HG03103 (cell line): ENCODE results near the gene UCP3.
"Not testable (repeated sequence)": the region's sequence is repeated elsewhere in the genome, so short reads cannot be mapped to it uniquely, and the experiment has no call there.

ENCODE experiments used
- ATAC-seq: cut with Tn5 transposase; IDR thresholded peaks from one replicate; pipeline ENCODE4 v1.9.1; 2021; ENCODE audit warnings: low read depth; ENCODE audit not compliant: unreplicated experiment

UCP3 gene

DNA sequence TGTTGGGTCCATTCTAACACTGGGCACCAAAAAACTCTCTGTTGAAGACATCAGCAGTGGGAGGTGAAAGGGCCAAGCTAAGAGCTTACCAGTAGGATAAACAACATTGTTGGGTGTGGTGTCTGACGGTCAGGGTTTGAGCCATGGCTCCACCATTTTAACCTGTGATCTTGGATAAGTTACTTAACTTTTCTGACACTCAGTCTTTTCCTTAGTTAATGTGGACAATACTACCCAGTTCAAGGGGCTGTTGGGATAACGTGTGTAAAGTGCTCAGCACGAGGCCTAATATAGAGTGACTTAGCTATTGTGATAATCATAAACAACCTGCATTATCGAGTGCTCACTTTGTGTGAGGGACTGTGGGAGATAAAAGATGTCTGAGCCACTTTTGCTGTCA is 6.1 kb downstream of the UCP3 start:
- no peak for ATAC-seq

DNA sequence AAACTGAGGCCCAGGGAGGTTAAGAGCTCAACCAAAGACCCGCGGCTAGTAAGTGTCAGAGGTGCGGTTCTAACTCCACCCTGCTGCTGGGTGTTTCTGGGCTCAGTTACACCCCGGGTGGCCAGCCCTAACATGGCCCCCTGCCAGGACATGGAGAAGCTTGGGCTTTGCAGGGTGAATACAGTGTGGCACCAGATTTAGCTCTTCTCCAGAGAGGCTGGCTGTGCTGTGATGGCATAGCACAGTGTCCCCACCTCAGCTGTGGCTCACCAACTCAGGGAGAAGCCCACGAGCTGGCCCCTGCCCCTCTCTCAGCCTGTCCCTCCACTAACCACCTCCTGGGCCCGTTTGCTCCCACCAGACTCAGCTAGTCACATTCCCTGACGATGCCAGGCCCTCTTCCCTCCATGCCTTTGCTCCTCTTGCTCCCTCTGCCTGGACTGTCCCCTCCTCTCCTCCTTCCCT is 7.0 kb downstream of the UCP3 start:
- ATAC-seq, result no peak

DNA sequence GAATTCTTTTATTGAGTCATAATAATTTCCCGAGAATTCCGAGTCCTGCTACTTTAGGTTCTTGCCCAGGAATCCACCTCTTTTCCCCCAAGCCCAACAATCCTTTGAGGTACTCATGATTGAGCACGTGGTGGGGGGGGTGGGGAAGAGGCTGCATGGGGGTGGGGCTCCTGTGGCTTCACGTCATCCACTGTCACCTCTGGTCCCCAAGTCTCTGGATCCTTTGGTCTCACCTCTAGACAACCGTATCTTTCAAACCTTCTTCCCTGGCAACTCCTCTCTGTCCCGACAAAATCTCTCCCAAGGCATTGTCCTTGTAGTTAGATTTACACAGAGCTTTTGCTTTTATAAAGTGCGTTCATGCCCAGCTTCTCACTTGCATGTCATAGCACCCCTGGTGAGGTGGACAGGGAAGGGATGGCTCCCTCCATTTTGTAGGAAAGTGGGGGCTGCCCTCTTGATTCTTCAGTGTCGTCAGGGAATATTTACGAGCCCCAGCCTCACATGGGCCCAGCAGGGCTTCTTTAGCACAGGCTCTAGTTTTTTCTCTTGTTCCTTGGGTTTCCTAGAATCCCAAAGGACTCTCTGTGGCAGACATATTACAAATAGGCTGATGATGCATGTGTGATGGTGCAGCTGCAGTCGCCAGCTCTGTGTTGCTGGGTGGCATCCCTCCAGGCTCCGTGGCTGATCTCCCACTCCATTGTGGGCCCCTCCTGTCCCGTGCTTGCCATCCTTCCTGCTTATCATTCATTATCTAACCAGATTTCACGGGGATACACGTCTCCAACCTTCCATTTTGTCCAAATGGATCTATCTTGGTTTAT is 8.4 kb downstream of the UCP3 start:
- no peak for ATAC-seq

DNA sequence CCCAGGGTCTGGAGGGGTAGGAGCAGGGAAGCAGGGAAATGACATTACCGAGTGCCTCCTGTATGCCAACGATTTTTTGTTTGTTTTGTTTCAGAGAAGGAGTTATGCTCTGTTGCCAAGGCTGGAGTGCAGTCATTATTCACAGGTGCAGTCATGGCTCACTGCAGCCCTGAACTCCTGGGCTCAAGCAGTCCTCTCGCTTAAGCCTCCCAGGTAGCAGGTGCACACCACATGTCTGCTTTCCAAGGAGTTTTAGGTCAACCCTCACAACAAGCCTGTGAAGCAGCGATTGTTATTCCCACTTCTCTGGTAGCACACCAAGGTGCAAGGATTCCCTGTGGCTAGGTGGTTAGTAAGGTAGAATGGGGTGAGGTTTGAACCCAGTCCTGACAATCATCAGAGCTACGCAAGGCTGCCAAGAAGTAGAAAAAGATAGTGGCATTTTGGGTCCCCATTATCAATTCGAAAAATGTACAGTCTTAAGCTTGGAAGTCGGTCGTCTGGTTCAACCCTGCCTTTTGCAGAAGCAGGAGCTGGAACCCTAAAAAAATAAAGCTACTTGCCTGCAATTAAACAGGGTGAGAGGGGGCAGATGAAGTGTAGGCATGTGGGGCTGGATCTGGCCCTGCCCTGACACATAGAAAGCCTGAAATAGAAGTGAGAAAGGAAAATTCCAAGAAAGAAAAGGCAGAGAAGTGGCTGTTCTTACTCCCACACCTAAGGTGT is 9.1 kb downstream of the UCP3 start:
- ATAC-seq, result no peak

DNA sequence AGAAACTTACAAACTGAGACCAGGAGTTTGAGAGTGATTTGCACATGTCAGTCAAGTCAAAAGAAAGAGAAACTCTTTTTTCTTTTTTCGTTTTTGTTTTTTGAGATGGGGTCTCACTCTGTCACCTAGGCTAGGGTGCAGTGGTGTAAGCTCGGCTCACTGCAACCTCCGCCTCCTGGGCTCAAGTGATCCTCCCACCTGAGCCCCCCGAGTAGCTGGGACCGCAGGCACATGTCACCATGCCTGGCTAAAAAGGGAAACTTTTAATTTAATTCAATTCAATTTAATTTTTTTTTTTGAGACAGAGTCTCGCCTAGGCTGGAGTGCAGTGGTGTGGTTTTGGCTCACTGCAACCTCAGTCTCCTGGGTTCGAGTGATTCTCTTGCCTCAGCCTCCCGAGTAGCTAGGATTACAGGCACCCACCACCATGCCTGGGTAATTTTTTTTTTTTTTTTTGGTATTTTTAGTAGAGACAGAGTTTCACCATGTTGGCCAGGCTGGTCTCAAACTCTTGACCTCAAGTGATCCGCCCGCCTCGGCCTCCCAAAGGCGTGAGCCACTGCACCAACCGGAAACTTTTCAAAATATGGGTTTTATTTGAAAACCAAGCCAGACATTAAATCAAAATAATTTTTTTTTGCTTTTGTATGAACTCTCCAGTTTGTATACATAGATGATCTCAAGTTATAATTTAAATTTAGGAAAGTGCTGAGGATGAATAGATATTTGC is 9.9 kb downstream of the UCP3 start:
- no peak for ATAC-seq

DNA sequence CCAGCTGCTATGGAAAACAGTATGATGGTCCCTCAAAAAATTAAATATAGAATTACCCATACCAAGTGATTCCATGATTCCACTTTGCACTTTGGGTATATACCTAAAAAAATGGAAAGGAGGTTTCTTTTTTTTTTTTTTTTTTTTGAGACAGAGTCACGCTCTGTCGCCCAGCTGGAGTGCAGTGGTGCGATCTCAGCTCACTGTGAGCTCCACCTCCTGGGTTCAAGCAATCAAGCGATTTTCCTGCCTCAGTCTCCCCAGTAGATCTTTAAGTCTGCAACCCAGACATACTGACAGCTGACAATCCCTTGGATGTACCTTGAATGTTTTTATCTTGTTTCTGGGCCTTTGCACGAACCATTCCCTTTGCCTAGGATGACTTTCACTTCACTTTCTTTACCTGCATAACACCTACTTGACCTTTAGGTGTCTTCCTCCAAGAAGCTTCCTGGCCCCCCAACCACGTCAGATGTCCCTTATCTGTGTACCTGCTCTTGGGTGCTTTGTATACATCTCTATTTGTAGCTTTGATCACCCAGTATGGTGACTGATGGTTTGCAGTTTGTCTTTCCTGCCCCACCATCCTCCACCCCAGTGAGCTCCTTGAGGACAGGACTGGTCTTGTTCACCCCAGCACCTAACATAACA is 11.6 kb downstream of the UCP3 start:
- no peak for ATAC-seq

DNA sequence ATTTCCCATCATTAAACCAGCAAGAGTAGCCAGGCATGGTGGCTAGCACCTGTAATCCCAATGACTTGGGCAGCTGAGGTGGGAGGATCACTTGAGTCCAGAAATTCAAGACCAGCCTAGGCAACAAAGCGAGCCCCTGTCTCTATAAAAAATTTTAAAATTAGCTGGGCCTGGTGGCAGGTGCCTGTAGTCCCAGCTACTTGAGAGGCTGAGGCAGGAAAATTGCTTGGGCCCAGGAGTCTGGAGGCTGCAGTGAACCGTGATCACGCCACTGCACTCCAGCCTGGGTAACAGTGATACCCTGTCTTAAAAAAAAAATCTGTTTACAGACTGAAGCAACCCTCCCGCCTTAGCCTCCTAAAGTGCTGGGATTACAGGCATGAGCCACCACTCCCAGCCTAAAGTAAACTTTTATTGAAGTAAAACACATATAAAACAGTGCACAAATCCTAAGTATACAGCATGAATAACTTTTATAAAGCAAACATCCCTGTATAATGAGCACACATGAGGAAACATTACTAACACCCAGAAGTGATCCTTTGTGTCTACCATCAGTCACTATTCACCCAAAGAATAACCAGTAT is 12.6 kb downstream of the UCP3 start:
- no peak for ATAC-seq

DNA sequence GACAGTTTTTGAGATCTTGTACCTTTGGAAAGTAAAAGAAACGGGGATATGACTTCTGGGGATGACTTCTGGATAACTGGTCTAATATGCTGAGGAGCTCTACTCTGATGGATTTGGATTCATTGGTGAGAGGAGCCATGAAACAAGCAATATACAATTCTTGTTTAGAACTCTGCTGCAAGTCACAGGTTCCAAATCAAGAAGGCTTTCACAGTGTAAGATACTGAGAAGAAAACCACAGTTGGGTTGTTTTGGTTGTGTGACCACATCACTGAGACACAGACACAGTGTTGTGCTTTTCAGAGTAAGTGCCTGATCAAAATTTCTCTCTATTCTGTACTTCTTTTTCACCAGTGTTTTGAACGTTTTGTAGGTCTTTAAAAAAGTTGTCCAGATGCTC is 13.2 kb downstream of the UCP3 start:
- no peak for ATAC-seq

DNA sequence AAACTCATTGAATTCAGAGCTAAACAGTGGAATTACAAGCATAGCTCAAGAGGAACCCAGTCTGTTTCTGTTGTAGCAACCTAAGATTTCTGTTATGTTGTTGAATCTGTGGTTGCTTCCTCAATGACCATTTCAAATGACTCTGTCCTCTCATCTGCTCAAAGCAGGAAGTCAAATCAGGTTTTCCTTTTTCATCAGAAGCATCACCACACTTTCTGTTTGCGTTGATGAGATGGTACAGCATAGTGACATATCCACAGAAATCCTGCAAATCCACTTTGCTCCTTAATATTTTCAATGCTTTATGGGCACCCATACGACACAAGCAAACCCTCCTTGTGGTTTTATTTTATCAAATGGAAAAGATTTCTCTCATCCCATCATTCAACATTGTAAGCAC is 13.6 kb downstream of the UCP3 start:
- peak; percentile 35 for ATAC-seq

DNA sequence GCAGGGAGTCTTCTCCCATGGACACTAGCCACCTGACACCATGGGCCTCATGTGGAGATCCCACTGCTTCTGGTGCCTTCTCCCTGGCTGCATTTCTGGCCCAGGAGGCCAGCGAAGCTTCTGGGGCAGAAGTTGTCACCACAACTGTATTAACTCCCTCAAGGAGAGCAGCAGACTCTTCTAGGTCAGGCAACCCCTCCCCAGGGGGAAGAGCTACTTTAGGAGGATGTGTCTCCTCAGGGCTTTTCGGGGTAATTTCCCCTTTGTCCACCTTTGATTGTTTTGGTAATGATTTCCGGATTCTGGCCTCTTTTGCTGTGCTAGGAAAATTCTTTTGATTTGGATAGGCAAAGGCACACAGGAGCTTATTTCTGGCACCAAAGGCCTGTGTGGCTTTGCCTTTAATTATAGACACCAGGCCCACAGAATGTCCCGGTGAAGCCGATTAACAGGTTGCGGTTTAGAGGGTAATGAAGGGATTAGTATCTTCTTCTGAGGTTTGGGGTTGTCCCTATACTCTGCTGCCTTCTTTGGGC is 17.3 kb downstream of the UCP3 start:
- no peak for ATAC-seq

DNA sequence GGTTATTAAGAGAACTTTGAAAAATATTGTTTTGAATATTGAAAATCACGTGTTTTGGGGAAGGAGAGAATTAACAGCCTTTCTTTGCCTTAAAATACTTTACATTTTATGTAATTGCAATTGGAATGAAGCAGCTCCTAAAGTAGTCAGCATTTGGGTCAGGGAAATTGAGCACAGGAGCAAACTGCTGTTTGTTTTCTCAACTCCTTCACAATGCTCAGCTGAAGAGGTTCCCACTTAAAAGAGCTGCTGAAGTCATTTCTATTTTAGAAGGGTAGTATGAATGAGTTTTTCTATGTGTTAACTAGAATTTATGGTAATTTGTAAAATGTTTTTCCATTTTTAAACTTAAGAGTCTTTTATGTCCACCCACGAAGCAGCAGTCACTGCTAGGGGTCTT is 18.2 kb downstream of the UCP3 start:
- ATAC-seq, result no peak

DNA sequence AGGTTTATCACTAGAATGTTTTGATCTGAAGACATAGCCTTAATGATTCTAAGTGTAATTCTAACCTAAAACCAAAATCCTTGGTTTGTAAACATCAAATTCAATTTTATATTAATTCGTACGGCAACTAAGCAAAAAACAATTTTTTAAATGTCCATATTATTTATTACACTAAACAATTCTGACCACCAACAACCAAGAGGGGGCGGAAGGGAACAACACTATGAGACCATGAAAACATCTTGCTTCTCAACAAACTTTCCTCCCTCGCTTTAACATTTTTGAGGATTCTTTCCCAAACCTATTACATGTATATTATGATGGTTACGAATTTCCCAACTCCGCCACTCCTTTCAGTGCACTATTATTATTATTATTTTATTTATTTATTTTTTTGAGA is 19.7 kb downstream of the UCP3 start:
- ATAC-seq, result no peak

DNA sequence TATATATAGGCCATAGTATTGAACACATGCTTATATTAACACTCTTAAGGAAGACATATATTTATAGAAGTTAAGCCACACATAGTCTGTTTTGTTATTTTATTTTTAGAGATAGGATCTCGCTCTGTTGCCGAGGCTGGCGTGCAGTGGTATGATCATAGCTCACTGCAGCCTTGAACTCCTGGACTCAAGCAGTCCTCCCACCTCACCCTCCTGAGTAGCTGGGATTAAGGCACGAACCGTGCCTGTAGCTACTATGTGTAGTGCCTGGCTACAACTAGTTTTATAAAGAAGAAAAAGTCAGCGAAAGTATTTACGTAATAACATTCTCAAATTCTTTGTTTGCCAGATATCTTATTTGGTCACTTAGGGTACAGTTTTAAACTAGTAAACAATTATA is 20.7 kb downstream of the UCP3 start:
- ATAC-seq, result no peak

DNA sequence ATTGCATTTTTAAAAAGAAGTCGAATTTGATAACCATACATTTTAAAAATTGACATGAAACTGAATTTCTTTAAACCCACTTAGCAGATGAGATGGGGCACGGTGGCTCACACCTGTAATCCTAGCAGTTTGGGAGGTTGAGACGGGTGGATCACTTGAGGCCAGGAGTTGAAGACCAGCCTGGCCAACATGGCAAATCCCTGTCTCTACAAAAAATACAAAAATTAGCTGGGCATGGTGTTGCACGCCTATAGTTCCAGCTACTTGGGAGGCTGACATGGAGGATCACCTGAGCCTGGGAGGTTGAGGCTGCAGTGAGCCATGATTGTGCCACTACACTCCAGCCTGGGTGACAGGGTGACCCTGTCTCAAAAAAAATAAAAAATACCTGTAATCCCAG is 23.2 kb downstream of the UCP3 start:
- not testable (repeated sequence) for ATAC-seq

DNA sequence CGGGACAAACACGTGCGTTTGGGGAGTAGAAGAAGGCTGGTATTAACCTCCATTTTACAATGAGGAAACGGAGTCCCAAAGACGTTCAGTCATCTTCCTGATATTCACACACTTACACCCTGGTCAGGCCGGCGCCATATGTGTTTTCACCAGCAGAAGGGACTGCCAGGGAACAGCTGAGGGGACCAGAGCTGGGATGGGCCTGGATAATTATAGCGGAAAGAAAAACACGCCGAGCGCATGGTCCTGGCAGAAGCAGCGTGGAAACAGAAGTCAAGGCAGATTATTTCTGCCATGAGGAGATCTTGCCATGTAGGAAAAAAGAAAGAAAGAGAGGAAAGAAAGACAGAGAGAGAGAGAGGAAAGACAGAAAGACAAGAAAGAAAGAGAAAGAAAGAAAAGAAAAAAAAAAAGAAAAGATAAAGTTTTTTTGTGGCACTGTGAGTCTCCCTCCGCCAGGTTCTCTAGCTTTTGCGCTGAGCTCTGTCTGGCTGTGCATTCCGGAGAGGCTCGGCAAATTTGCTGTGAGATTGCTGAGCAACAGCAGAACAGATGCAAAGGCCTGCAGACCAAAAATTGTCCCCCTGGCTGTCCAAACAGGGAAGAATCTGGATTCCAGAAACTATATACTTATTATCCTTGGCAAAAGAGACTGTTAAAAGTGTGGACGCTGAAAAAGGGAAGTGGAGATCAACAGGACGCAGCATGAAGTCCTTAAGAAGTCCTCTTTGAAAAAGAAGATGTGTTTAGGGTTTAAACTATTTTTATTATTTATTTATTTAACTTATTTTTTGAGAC is 24.9 kb downstream of the UCP3 start:
- no peak for ATAC-seq

DNA sequence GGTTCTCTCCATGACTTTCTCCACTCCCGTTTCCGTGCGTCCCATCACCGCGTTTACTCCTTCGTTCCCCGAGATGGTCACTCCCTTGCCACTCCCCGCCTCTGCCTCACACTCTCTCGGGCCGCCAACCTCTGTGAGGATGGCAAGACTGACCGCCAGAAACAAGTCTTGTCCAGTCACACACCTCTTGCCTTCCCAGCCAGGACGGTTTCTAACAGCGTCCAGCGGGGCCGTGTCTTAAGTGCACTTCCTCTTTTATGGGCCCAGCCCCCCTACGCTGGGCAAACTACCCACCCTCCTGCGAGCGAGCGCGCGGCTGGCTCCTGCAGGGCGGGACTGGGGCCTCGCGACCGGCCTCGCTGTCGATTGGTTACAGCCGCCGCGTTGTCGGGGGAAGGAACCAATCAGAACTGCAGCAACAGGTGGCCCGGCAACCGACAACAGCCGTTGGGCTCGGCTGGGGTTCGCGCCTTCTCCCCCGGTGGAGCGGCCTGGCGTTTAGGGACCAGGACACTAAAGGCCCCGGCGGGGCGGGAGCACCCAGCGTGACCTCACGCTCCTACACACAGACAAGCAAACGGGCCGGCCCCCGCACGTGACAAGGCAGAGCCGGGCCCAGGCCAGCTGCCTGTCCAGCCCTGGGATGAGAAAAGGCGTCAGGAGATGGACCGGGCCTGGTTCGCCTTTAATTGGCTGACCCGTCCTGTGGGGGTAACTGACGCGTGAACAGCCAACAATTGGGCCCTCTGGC is 25.7 kb downstream of the UCP3 start:
- ATAC-seq, result peak; percentile 55

DNA sequence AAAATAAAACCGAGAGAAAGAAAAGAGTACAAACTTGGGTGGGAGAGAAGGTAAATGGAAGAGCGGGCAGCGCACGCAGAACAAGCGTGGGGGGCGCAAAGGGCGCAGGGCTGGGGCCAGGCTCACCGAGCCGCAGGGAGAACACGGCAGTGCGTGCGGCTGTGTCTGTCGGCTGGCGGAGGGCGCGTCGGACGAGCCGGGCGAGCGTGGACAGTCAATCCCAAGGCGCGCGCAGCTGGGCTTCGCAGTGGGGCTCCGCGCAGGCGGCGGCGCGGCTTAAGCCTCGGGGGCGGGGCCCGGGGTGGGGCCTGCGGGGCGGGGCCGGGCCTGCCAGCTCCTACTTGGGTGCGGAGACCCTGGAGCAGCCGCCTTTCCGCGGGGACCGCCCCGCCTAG is 26.3 kb downstream of the UCP3 start, which contains the start of gene UCP2:
UCP2 (minus strand) TSS at position 249 of the 395 bp plus-strand sequence. CDS start 4,465 bp downstream, outside the sequence.
- ATAC-seq, result peak; percentile 39

DNA sequence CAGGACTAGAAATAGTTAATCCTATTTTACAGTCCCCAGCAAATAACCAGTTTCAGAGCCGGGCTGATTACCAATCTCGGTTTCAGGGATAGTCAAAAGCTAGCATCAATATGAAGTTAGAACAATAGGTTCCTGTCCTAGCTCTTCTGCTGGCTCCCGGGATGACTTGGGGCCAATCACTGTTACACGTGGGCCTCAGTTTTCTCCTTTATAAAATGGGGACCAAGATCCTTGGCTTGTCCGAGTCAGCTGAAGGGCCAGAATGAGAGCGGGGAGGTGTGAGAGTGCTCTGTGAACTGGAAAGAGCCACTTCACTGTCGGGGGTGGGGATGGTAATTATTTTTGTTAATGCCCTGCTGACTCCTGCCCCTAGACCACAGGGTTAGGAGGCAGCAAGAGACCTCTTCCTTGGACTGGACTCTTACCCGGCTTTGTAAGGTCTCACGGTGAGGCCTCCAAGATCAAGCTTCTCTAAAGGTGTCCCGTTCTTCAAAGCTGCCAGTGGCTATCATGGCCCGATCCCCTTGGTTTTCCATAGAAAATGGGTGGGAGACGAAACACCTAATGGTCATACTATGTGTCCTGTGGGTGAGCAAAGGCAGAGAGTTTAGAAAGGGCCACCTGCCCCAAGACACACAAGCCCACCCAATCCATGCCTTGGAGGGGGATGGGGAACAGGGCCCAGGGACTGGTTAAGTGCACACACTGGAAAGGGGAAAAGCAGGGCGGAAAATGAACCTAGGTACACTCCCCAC is 27.7 kb downstream of the UCP3 start:
- ATAC-seq, result no peak
